ENCODE measurements around the gene MRGPRG.

Gene MRGPRG

GRCh38 chr11:3195251-3196160 is 23.1 kb downstream of the MRGPRG start:
- DNase-seq (ENCODE audit: low spot score), result peak; percentile 64

GRCh38 chr11:3194016-3194816 is 24.4 kb downstream of the MRGPRG start:
- DNase-seq (ENCODE audit: low spot score), result no peak

GRCh38 chr11:3193373-3194015 is 25.1 kb downstream of the MRGPRG start:
- DNase-seq (ENCODE audit: low spot score), result no peak

- DNase-seq (ENCODE audit: low spot score), result no peak
These were observed 25.9 kb downstream of the MRGPRG start for GRCh38 chr11:3192511-3193372.

- no peak for DNase-seq (ENCODE audit: low spot score)
These were observed 26.9 kb downstream of the MRGPRG start for GRCh38 chr11:3191586-3192324.

GRCh38 chr11:3190600-3190999 is 28.0 kb downstream of the MRGPRG start:
- DNase-seq (ENCODE audit: low spot score), result no peak

GRCh38 chr11:3189886-3190583 is 28.6 kb downstream of the MRGPRG start:
- DNase-seq (ENCODE audit: low spot score), result no peak

- DNase-seq (ENCODE audit: low spot score), result no peak
These were observed 29.3 kb downstream of the MRGPRG start for GRCh38 chr11:3189196-3189843.

GRCh38 chr11:3188496-3189195 is 30.0 kb downstream of the MRGPRG start:
- no peak for DNase-seq (ENCODE audit: low spot score)

GRCh38 chr11:3186166-3186953 is 32.3 kb downstream of the MRGPRG start:
- DNase-seq (ENCODE audit: low spot score), result no peak

GRCh38 chr11:3184732-3185347 is 33.8 kb downstream of the MRGPRG start:
- no peak for DNase-seq (ENCODE audit: low spot score)

GRCh38 chr11:3183523-3183922 is 35.1 kb downstream of the MRGPRG start:
- DNase-seq (ENCODE audit: low spot score), result no peak

GRCh38 chr11:3182462-3182852 is 36.2 kb downstream of the MRGPRG start:
- no peak for DNase-seq (ENCODE audit: low spot score)

GRCh38 chr11:3181725-3182461 is 36.7 kb downstream of the MRGPRG start:
- DNase-seq (ENCODE audit: low spot score), result no peak

GRCh38 chr11:3180869-3181268 is 37.7 kb downstream of the MRGPRG start:
- DNase-seq (ENCODE audit: low spot score), result no peak

- DNase-seq (ENCODE audit: low spot score), result no peak
These were observed 40.3 kb downstream of the MRGPRG start for GRCh38 chr11:3178349-3178748.

- DNase-seq (ENCODE audit: low spot score), result no peak
These were observed 40.7 kb downstream of the MRGPRG start for GRCh38 chr11:3177931-3178330.

All from HuH-7 (cell line).